AG10803 (cell line): ENCODE results near the gene C1orf159.

Experiments used
- DNase-seq: peaks from one replicate; pipeline ENCODE4 v3.0.0; 2010; ENCODE audit warnings: low read depth
- H3K4me3 ChIP-seq: 2 replicates; pipeline ENCODE4 v1.5.1; 2011; ENCODE audit warnings: mild to moderate bottlenecking, low read length, control low read depth
- TF ChIP-seq, protein P1 (sequence below): conservative IDR thresholded peaks from 2 replicates; pipeline ENCODE4 v1.5.1; 2011; ENCODE audit warnings: mild to moderate bottlenecking, low read length, control low read depth, inconsistent platforms

C1orf159 gene

DNA sequence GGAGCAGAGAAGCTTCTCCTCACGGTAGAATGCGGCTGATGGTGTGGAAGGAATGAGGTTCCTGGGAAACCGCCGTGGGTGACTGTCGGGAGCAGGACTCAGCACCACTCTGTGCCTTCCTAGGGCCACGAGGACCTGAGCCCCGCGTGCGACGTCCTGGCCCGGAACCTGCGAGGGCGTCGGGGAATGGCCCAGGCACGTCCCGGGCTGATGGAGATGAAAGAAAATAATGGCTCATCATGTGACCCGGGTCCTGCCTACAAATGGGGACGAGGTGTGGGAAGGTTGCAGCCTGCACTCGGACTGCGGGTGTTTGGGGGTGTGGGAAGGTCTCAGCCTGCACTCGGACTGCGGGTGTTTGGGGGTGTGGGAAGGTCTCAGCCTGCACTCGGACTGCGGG, 32.7 kb upstream of the C1orf159 start:
- TF ChIP-seq, protein P1, sequence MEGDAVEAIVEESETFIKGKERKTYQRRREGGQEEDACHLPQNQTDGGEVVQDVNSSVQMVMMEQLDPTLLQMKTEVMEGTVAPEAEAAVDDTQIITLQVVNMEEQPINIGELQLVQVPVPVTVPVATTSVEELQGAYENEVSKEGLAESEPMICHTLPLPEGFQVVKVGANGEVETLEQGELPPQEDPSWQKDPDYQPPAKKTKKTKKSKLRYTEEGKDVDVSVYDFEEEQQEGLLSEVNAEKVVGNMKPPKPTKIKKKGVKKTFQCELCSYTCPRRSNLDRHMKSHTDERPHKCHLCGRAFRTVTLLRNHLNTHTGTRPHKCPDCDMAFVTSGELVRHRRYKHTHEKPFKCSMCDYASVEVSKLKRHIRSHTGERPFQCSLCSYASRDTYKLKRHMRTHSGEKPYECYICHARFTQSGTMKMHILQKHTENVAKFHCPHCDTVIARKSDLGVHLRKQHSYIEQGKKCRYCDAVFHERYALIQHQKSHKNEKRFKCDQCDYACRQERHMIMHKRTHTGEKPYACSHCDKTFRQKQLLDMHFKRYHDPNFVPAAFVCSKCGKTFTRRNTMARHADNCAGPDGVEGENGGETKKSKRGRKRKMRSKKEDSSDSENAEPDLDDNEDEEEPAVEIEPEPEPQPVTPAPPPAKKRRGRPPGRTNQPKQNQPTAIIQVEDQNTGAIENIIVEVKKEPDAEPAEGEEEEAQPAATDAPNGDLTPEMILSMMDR: no peak
- DNase-seq: no peak
- H3K4me3 ChIP-seq: no peak overlapping the region

GRCh38 chr1:1148061-1148460, 32.2 kb upstream of the C1orf159 start:
- no peak overlapping the region for H3K4me3 ChIP-seq
- TF ChIP-seq, protein P1: no peak
- no peak for DNase-seq

GRCh38 chr1:1146596-1146995, 30.7 kb upstream of the C1orf159 start:
- DNase-seq: no peak
- H3K4me3 ChIP-seq: no peak overlapping the region
- TF ChIP-seq, protein P1: no peak

GRCh38 chr1:1146026-1146425, 30.1 kb upstream of the C1orf159 start:
- TF ChIP-seq, protein P1: no peak
- H3K4me3 ChIP-seq: no peak overlapping the region
- DNase-seq: no peak

DNA sequence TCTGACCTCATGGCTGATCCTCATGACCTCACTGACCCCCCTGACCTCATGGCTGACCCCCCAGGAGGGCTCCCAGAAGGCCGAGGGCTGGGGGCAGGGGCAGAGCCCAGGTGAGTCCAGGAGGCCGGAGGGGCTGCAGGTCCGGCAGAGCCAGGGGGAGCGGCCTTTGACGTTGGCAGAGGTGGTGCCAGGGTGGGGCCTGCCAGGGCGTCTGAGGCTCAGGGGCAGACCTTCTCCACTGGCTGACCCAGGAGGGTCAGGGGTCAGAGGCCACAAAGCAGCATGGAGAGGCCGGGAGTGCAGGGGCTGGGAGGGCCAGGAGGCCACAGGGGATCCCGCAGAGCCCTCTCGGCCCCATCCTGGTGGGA, 29.6 kb upstream of the C1orf159 start:
- no peak for DNase-seq
- H3K4me3 ChIP-seq: no peak overlapping the region
- TF ChIP-seq, protein P1: no peak

- TF ChIP-seq, protein P1: no peak
- no peak overlapping the region for H3K4me3 ChIP-seq
- no peak for DNase-seq
Observed at GRCh38 chr1:1144843-1145546, 29.1 kb upstream of the C1orf159 start.

- H3K4me3 ChIP-seq: no peak overlapping the region
- DNase-seq: no peak
- TF ChIP-seq, protein P1: no peak
Observed at GRCh38 chr1:1144122-1144842, 28.4 kb upstream of the C1orf159 start.
